ENCODE measurements around the gene GARRE1. TPM values are rescaled to one million over a fixed set of nuclear protein-coding genes. Genes with fewer than 3 reads are reported as not detected.

The GARRE1 gene
- total and polyA plus RNA-seq, 11 donors: 7.8 to 34.7 (median 20.6) TPM

- H3K9me3 ChIP-seq: no peaks in the 10 kb centered on the region
- intact Hi-C loops (cut with DNase I): loop anchor here in 2 of 10 donors (5.0 kb wide), 2 partner anchors 38 to 43 kb away; no protein-coding TSS in a partner anchor
- H3K4me3 ChIP-seq: no peak overlapping the region
- DNase-seq (no peak), ATAC-seq (no peak)
- H3K27ac ChIP-seq: peak overlapping the region in 9 of 12 donors; percentile 40 to 69 (median 55)
- TF ChIP-seq CTCF (IDR thresholded peaks at IDR 0.05) (peak in 1 of 12 donors; percentile 8), POLR2A (IDR thresholded peaks at IDR 0.05) (no peak)
- peaks cover 0 to 79% (median 54%) of the 10 kb centered on the region in 12 donors for H3K4me1 ChIP-seq
- WGBS, 4 donors: 74 to 79% (median 77%) methylated on average over 7 of the region's 7 CpGs
- no peaks in the 10 kb centered on the region for H3K27me3 ChIP-seq
- peaks cover 0 to 14% (median 5%) of the 10 kb centered on the region in 9 donors for H3K36me3 ChIP-seq
Observed at GRCh38 chr19:34274284-34274826, 20.0 kb downstream of the GARRE1 start.

GRCh38 chr19:34274827-34275625 lies 20.7 kb downstream of the GARRE1 start:
- Histone ChIP-seq H3K9me3 (no peaks in the 10 kb centered on the region), H3K4me1 (peaks cover 0 to 72% (median 47%) of the 10 kb centered on the region in 12 donors), H3K27ac (peak overlapping the region in 9 of 12 donors; percentile 40 to 69 (median 55)), H3K27me3 (no peaks in the 10 kb centered on the region), H3K36me3 (peaks cover 0 to 15% (median 5%) of the 10 kb centered on the region in 9 donors), H3K4me3 (no peak overlapping the region)
- intact Hi-C loops (cut with DNase I): loop anchor here in 2 of 10 donors (5.0 kb wide), 2 partner anchors 37 to 42 kb away; no protein-coding TSS in a partner anchor
- DNase-seq (no peak), ATAC-seq (no peak)
- no peak for TF ChIP-seq CTCF (IDR thresholded peaks at IDR 0.05)
- no peak for TF ChIP-seq POLR2A (IDR thresholded peaks at IDR 0.05)
- WGBS, 4 donors: 44 to 59% (median 54%) methylated on average over 4 of the region's 4 CpGs

GRCh38 chr19:34275705-34276104 lies 21.4 kb downstream of the GARRE1 start:
- peaks cover 0 to 65% (median 41%) of the 10 kb centered on the region in 12 donors for H3K4me1 ChIP-seq
- intact Hi-C loops (cut with DNase I): no loop called here
- ATAC-seq: no peak

More at GRCh38 chr19:34275705-34276104, 21.4 kb downstream of the GARRE1 start:
- Histone ChIP-seq H3K4me3 (no peak overlapping the region), H3K36me3 (peaks cover 0 to 15% (median 5%) of the 10 kb centered on the region in 9 donors), H3K27me3 (no peaks in the 10 kb centered on the region), H3K27ac (peak overlapping the region in 1 of 12 donors; percentile 58), H3K9me3 (no peaks in the 10 kb centered on the region)
- TF ChIP-seq POLR2A (IDR thresholded peaks at IDR 0.05) (no peak), CTCF (IDR thresholded peaks at IDR 0.05) (no peak)
- 95 to 100% (median 99%) methylated on average over 1 of the region's 1 CpG for WGBS, 4 donors
- no peak for DNase-seq

Measured in heart left ventricle (tissue), 16 donors.